HG03342 (cell line): ENCODE measurements around the gene PPT2.

Experiments used
- ATAC-seq: cut with Tn5 transposase; IDR thresholded peaks from one replicate; pipeline ENCODE4 v1.9.1; 2021; ENCODE audit warnings: mild to moderate bottlenecking, moderate library complexity; ENCODE audit not compliant: unreplicated experiment

The PPT2 gene

GRCh38 chr6:32151181-32151862 is 2.6 kb upstream of the PPT2 start:
- no peak for ATAC-seq

GRCh38 chr6:32151863-32152768 is 1.8 kb upstream of the PPT2 start, which contains the start of gene PRRT1:
TSS of gene PRRT1 (minus strand) at chr6:32151939. CDS start at chr6:32151827, 112 bp downstream.
- no peak for ATAC-seq

- ATAC-seq: no peak
Measured at GRCh38 chr6:32152769-32153563, 975 bp upstream of the PPT2 start.

GRCh38 chr6:32154514-32155161 is 697 bp downstream of the PPT2 start:
- ATAC-seq: no peak

- ATAC-seq: no peak
Measured at GRCh38 chr6:32156891-32157290, 3.0 kb downstream of the PPT2 start.

GRCh38 chr6:32158052-32158451 is 4.1 kb downstream of the PPT2 start:
- ATAC-seq: no peak

GRCh38 chr6:32163559-32164258 is 9.8 kb downstream of the PPT2 start:
- no peak for ATAC-seq

GRCh38 chr6:32164295-32164694 is 10.4 kb downstream of the PPT2 start, which contains the start of gene EGFL8:
TSS of gene EGFL8 (plus strand) at chr6:32164595. CDS start at chr6:32166166, 1,571 bp downstream.
- ATAC-seq: no peak

GRCh38 chr6:32166411-32167061 is 12.6 kb downstream of the PPT2 start:
- no peak for ATAC-seq

- ATAC-seq: no peak
Measured at GRCh38 chr6:32167154-32167760, 13.3 kb downstream of the PPT2 start.

- ATAC-seq: no peak
Measured at GRCh38 chr6:32167761-32168262, 13.9 kb downstream of the PPT2 start.

GRCh38 chr6:32168350-32168749 is 14.4 kb downstream of the PPT2 start:
- ATAC-seq: no peak

GRCh38 chr6:32168807-32169591 is 15.1 kb downstream of the PPT2 start:
- ATAC-seq: no peak

- ATAC-seq: no peak
Measured at GRCh38 chr6:32170294-32170693, 16.4 kb downstream of the PPT2 start.

- no peak for ATAC-seq
Measured at GRCh38 chr6:32171234-32171633, 17.3 kb downstream of the PPT2 start.

- ATAC-seq: no peak
Measured at GRCh38 chr6:32173051-32173727, 19.2 kb downstream of the PPT2 start.

GRCh38 chr6:32174416-32174815 is 20.5 kb downstream of the PPT2 start:
- ATAC-seq: no peak

- no peak for ATAC-seq
Measured at GRCh38 chr6:32175322-32175710, 21.4 kb downstream of the PPT2 start.
